HG02970 (cell line): ENCODE measurements around the gene GDPD4.
"Not testable (repeated sequence)": the region's sequence is repeated elsewhere in the genome, so short reads cannot be mapped to it uniquely, and the experiment has no call there.

ENCODE experiments used
- ATAC-seq: cut with Tn5 transposase; IDR thresholded peaks from one replicate; pipeline ENCODE4 v1.9.1; 2021; ENCODE audit warnings: mild to moderate bottlenecking, moderate library complexity, moderate number of reproducible peaks; ENCODE audit not compliant: unreplicated experiment, low FRiP score

Gene GDPD4

DNA sequence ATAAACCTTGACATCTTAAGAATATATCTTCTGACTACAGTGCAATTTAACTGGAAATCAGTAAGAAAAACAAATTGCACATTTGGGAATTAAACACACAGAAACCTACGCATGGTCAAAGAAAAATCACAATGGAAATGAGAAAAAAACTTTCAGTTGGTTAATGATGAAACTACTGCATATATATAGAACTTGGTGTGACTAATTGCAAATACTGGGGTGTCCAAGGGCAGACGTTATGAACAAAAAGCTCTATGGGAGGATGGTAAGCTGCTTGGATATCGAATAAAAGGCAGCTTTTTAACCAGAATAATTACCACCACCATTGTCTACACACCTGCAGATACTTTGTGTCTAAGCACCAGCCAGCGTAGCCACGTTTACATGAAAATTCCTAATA is 791 bp downstream of the GDPD4 start:
- ATAC-seq = no peak

DNA sequence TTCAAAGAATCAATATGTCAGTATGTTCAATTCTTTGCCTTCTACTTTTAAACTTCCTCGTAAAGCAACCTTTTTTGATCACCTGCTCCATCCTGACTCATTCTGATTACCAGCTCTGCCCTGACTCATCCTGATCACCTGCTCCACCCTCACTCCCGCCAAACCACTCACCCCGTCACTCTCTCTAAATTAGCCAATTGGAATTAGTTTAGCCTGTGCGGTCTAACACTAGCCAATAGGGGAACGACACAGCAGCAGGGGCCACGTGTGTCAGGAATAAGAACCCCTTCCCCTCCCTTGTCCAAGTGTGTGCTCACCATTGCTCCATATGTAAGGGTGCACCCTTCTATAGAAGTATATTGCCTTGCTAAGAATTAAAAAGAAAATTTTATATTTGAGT is 1.5 kb downstream of the GDPD4 start:
- ATAC-seq = not testable (repeated sequence)

DNA sequence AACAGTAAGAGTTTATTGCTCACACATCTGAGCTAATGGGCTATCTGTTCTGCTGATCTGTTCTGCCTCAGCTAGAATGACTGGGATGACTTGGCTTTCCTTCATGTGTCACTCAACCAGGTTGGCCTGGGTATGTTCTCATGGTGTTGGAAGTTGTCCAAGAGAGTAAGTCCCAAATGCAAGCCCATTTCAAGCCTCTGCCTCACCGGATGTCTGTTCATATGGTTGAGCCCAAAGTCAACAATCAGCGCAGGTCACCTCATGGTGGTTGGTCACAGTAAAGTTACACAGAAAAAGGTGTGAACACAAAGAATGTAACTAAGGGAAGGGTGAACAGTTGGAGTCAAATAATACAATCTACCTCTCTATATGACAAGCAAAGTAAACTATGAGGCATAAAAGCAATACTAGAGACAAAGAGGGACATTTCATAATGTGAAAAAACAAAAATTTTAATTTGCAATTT is 1.9 kb downstream of the GDPD4 start:
- ATAC-seq = no peak

DNA sequence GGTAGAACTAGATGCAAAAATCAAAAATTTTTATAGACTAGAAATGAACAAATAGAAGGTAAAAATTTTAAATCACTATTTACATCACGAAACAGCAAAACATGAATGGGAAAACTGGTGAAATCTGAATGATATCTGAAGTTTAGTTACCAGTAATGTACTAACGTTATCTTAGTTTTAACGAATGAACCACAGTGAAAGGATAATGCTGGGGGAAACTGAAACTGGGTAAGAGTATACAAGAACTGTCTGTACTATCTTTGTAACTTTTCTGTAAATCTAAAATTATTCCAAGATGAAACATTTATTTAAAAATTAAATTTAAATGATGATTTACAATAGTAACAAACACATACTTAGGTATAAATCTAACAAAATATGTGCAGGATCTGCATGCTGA is 7.4 kb downstream of the GDPD4 start:
- no peak for ATAC-seq

- ATAC-seq = no peak
Observed at GRCh38 chr11:77289737-77290136, 11.7 kb downstream of the GDPD4 start.

GRCh38 chr11:77287615-77288273 is 13.7 kb downstream of the GDPD4 start:
- no peak for ATAC-seq

DNA sequence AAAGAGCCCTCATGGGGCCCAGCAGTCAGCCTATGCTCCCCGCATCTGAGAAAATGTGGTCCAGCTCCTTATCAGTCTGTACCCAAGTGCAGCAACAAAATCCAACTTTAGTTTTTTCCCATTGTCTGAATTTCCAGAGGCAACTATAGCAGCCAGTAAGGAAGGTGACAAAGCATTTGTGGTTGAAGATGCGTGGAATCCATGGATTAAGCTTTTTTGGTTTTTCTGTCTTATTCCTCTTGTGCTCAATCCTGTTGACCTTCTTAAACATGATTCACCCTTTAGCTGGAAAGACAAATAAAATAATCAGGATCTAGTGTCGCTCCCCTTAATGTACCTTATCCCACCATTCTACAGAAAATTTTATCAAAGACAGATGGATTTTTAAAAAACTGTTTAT is 14.3 kb downstream of the GDPD4 start:
- no peak for ATAC-seq

GRCh38 chr11:77284476-77285468 is 16.7 kb downstream of the GDPD4 start:
- ATAC-seq = no peak

DNA sequence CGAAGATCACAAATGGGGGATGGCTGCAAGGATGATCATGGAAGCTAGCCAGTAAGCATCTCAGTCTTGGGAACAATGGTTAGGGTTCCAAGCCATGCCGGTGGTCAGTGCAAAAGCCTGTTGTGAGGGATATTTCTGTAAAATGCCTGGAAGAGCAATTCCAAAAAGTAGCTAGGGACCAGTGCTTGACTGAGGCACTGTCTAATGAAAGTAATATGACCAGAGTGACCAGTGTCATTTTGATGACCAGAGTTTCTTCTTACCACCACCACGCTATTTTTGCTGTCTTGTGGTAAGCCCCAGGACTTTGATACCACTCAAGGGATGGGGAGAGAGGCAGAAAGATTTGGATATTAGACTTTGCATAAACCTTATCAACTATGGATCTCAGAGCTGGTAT is 18.4 kb downstream of the GDPD4 start:
- no peak for ATAC-seq

DNA sequence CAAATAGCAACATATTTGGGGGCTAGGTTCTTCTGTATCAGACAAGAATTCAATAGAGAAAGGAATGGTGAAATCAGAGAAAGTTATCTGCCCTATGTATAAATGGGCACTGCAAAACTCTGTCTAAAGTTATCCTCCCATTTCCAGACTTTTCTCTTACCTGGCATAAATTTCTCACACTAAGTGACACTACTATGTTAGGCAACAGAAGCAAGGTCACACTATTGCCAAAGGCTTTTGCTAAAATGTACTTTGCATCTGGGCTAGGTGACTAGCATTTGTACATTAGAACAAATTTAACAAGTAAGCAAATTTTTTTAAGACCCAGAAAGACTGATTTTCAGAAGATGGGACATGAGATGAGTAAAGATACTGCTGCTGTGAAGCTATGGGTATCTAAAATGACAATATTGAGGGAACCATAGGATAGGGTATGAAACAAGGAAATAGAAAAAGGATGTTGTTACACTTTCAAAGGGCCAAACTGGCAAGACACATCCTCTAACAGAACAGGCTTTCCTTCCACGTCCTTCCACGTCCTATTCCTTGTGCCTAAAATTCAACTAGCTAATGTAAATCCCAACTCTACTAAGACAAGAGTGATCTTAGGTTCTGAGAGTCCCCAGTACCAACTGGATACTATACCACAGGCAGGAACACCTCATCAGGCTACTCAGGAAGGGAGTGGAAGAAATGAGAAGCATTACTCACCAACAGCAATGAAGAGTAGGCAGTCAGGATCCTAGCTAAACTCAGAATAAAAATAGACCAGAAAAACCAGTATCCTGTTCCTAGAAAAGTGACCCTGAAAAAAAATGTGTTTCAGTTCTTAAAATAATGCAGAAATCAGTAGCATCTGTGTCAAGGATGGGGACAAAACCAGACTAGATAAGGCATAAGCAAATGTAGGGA is 22.6 kb downstream of the GDPD4 start:
- no peak for ATAC-seq

DNA sequence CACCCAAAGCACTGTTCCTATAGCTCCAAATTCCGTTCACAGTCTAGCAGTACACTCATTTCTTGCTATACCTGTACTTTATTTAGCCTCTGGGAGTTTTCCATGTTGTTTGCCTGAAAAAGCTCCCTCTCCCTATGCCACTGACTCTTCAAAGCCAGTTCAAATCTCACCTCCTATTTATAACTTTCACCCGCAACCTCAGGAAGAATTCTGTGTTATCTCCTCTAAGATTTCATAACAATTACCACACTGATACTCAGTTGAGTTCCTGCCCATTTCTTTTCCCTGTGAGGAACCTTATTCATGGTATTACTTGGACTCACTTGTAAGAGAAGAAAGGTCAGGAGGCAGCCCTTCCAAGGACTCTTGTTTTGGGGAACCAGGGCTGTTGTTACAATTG is 25.2 kb downstream of the GDPD4 start:
- ATAC-seq = no peak

GRCh38 chr11:77270921-77271320 is 30.6 kb downstream of the GDPD4 start:
- no peak for ATAC-seq

GRCh38 chr11:77269484-77270123 is 31.9 kb downstream of the GDPD4 start:
- no peak for ATAC-seq

DNA sequence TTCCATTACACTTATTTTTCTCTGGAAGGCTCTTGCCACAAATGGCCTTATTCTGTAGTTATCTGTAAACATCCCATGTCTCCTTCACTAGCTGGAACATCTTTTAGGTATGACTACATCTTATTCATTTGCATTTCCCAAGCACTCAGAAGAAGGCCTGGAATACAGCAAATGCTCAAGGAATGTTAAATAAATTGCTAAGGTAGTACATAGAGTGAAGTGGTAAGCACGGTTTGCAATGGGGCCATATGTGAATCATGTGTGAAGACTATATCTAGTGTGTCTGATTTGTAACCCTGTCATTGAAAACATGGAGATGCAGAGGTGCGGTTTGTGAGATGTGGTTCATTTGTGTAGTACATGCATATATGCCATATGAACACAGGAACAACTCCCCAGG is 33.5 kb downstream of the GDPD4 start:
- ATAC-seq = no peak

DNA sequence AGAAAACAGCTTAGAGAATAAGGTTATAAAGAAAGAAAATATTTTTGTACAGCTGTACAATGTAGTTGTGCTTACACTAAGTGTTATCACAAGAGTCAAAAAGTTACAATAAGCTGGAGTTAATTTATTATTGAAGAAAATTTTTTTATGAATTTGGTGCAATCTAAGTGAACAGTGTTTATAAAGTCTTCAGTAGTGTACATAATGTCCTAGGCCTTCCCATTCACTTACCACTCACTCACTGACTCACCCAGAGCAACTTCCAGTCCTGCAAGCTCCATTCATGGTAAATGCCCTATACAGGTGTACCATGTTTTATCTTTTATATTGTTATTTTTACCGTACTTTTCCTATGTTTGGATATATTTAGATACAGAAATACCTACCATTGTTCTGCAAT is 34.7 kb downstream of the GDPD4 start:
- ATAC-seq = no peak

GRCh38 chr11:77262803-77263202 is 38.7 kb downstream of the GDPD4 start:
- ATAC-seq = no peak

GRCh38 chr11:77259641-77260040 is 41.8 kb downstream of the GDPD4 start:
- ATAC-seq = no peak

GRCh38 chr11:77253690-77254089 is 47.8 kb downstream of the GDPD4 start:
- ATAC-seq = no peak

DNA sequence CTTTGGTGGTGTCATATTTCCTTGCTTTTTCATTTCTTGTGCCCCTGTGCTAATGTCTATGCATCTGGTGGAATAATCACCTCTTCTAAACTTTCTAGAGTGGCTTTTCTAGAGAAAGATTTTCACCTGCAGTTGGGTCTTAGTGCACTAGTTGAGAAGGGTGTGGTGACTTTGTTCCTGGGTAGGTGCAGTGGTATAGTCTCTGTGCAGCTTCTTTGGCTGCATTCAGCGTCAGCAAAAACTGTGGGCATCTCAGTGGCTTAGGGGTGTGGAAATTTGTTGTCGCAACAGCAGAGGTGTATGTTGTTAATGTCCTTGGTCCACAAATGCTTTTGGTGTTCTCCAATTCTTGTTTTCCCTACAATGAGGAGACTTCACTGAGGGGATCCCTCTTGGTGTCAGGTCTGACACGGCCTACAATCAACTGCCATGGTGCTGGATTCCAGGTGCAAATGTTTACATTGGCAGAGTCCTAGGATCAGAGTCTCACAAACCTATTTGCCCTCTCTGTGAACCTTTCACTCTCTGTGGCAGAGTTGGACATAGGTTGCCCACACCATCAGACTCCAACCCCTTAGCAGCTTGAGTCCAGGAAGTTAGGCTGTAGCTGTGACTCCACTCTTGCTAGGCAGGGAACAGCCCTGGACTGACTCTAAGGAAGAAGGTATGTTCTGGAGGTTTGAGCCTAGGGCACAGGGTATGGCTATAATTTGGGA is 48.8 kb downstream of the GDPD4 start:
- ATAC-seq = no peak
